HG02938 (cell line): Measurements from ENCODE around the gene ATXN2.

ENCODE experiments used
- ATAC-seq: cut with Tn5 transposase; IDR thresholded peaks from one replicate; pipeline ENCODE4 v1.9.1; 2021; ENCODE audit warnings: mild to moderate bottlenecking, moderate library complexity; ENCODE audit not compliant: unreplicated experiment

Gene ATXN2

DNA sequence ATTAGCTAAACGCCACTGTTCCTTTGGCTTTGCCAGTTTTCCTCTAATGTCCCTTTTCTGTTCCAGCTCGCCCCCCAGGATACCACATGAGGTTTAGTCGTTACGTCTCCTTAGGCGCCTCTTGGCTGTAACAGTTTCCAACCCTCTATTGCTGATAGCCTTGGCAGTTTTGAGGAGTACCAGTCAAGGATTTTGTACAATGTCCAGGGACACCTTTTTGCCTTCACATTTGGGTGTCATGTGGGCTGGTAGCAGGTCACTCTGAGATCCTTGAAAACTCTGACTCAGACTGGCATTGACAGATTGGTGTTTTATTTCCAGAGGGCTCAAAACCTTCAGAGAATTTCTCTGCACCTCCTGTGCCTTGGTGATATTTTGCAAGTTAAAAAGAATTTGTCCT lies 179.3 kb downstream of the ATXN2 start:
- ATAC-seq = no peak

- ATAC-seq = no peak
Observed at GRCh38 chr12:111418594-111418880, 180.6 kb downstream of the ATXN2 start.

DNA sequence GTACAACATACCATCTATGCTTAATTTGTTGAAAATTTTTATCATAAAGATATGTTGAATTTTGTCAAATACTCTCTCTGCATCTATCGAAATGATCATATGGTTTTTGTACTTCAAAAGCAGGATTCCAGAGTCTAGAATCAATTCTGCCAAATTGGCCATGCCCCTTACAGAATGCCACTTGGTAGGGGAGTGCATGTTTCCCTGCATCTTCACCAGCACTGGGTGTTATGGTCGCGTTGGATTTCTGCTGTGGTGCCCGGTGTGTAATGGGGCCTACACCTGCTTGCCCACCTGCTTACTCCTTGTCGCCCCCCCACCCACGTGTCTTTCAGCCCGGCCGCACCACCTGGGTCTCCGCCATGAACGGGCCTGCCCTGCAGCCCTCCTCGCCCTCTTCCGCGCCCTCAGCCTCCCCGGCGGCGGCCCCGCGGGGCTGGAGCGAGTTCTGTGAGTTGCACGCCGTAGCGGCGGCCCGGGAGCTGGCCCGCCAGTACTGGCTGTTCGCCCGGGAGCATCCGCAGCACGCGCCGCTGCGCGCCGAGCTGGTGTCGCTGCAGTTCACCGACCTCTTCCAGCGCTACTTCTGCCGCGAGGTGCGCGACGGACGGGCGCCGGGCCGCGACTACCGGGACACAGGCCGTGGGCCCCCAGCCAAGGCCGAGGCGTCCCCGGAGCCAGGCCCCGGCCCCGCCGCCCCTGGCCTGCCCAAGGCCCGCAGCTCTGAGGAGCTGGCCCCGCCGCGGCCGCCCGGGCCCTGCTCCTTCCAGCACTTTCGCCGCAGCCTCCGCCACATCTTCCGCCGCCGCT lies 181.1 kb downstream of the ATXN2 start:
- ATAC-seq = no peak

DNA sequence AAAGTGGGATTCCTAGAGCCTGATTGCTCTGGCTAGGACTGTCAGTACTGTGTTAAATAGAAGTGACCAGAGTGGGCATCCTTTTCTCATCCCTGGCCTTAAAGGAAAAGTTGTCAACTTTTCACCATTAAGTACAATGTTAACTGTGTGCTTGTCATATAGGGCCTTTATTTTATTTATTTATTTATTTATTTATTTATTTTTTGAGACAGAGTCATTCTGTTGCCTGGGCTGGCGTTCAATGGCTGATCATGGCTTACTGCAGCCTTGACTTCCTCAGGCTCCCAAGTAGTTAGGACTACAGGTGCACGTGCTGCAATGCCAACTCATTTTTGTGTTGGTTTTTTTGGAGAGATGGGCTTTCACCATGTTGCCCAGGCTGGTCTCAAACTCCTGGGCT lies 181.8 kb downstream of the ATXN2 start:
- no peak for ATAC-seq

- no peak for ATAC-seq
Observed at GRCh38 chr12:111414711-111415252, 184.3 kb downstream of the ATXN2 start.

DNA sequence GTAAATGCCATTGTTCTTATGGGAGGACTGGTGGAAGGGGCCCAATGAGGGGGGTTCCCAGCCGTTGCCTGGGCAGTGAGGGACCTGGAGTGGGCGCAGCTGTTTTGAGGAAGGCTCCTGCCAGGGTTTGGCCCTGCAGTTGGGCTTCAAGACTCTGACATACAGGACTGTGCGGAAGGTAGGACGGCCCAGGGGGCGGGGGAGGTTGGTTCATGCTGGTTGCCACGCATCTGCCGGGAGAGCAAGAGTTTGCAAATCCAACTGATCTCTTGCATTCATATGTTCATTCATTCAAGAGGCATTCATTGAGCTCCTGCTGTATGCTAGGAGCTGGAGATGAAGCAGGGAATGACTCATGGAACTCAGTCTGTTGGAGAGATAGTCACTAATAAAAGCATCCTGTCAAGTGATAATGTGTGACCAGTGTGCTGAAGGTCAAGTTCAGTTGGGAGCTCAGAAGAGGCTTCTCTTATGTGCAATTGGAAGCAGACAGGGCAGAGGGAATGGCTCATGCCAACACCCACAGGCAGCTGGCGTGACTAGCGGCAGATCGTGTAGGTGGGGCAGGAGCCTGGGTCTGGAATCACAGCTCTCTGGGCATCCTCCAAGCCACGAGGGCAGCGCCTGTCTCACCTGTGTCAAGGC lies 185.6 kb downstream of the ATXN2 start:
- no peak for ATAC-seq

DNA sequence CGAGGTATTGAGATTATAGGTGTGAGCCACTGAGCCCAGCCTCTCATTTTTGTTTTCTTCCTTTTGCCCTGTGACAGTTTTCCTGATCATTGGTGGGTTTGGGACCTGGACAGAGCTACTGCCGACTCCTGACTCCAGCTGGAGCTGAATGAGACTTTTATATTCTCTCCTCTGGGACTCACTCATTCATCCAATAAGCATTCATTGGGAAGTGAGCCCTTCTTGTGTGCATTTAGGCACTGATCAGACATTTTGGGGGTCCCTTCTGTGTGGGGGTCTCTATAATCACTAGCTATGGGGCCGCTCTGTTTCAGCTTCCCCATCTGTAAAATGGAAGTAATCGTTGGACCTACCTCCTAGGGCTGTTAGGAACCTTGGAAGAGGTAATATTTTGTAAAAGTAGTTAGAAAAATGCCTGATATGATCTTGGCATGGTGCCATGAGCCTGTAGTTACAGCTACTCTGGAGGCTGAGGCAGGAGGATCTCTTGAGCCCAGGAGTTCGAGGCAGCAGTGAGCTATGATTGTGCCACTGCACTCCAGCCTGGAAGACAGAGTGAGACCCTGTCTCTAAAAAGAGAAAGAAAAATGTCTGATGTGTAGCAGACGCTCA lies 186.2 kb downstream of the ATXN2 start:
- ATAC-seq = no peak

DNA sequence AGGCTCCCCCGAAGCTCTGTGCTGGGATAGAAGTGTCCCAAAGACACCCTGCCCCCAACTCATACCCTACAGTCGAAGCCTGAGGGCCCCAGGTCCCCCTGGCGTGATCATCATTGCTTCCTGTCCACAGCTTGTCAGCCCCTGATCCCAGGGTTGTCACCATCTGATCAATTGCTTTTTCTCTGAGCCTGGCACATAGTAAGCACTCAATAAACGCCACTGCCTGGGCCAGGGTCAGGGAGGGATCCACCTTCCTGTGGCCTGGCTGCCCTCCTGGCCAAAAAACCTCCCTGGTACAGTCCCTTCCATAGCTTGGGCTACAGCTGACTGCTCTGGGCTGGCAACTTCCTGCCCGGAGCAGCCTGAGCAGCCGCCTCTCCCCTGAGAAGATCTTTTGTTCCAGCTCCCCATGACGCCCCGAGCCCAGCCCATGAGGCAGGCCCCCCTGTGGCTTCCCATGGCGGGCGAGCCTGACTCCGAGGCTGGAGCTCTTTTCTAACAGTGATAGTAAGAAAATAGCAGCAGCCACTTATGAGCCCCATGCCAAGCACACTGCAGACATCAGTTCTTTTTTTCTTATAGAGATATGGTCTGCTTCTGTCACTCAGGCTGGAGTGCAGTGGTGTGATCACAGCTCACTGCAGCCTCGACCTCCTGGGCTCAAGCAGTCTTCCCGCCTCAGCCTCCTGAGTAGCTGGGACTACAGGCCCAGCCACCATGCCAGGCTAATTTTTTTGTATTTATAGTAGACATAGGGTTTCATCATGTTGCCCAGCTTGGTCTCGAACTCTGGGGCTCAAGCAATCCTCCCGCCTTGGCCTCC lies 186.9 kb downstream of the ATXN2 start:
- no peak for ATAC-seq

DNA sequence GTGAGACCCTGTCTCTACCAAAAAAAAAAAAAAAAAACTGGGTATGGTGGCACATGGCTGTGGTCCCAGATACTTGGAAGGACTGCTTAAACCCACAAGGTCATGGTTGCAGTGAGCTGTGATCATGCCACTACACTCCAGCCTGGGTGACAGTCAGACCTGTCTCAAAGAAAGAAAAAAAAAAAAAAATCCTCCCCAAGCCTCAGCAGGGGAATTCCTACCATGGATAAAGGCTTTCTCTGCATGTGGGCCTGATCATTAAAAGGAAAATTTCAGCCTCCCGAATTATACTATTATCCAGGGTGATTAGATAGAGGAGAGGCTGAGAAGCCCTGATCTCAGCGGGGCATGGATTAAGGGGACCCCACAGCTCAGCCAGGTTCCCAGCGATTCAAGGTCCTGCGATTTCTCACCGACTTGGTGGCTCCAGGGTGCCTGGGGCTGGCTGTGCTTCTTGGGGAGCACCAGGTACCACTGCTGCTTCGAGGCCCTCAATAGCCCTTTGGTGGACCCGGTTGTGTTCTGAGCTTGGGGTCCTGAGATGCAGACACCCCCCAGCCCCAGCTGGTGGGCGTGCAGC lies 187.8 kb downstream of the ATXN2 start:
- no peak for ATAC-seq

DNA sequence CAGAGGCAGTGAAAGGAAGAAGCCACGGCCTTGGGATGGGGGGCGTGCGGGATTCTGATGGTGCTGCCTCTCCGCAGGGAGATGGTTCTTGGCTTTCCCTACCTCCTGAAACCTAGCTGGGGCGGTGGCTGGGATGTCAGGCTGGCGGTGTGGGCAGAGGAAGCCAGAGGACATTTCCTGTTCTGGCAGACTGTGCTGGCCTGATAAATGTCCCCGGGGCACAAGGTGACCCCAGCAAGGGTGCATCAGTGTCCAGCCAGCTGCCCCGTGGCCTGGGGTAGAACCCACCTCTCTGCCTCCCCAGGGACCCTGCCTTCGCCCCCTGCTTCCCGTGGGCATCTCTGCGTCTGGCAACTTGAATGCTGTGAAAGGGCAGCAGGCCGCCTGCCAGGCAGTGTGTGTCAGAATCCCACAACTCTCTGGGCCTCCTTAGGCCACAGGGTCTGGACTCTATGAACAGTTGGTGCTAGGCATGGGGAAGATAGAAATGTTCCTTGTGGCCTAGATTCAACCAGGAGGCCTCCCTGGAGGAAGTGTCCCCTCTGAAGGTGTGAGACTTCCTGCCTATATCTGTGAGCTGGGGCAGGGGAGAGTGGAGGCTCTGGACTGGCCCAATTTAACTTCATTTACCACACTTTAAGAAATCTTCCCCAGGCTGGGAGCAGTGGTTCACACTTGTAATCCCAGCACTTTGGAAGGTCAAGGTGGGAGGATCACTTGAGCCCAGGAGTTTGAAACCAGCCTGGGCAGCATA lies 188.5 kb downstream of the ATXN2 start:
- ATAC-seq = no peak

DNA sequence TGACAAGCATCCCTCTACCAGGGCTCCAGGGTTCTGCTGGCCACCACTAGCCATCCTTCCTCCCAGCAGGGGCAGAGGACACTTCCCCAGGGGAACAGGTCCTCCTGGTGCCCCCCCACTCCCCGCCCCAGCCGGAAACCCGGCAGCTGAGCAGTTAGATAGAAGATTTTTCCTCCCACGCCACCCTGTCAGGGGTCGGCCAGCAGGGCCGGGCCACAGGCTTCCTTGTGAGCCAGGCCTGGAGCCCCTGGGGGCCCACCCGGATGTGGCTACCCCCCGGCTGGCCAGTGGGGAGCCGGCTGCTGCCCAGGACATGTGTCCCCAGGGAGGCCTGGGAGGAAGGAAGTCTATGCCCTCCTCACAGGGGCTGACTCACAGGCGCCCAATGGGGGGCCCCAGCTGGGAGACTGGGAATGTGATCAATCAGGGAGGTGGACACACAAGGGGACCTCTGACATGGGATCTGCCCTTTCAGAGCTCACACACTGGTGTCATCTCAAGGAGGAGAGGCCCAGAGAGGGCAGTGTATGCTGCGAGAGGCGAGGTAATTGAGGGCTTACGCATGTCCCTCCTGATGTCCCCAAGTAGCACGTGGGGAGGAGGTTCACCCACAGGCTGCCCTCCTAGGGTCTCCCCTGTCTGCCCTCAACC lies 189.2 kb downstream of the ATXN2 start:
- ATAC-seq = no peak

DNA sequence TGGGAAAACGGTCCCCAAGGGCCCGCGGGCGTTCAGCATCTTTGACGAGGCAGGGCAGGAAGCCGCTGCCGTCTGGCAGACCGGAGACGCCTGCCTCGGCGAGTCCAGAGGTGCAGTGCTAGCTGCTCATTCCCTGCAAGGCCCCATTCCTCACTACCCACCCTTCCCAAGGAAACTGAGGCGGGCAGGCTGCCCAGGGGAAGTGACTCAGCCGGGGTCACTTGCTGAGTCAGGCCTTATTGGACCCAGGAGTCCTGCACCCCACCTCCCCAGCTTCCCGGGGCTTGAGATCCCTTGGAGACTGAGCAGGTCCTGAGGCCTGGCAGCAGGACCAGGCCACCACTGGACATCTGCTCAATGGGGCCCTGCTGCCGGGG lies 189.7 kb downstream of the ATXN2 start:
- no peak for ATAC-seq

DNA sequence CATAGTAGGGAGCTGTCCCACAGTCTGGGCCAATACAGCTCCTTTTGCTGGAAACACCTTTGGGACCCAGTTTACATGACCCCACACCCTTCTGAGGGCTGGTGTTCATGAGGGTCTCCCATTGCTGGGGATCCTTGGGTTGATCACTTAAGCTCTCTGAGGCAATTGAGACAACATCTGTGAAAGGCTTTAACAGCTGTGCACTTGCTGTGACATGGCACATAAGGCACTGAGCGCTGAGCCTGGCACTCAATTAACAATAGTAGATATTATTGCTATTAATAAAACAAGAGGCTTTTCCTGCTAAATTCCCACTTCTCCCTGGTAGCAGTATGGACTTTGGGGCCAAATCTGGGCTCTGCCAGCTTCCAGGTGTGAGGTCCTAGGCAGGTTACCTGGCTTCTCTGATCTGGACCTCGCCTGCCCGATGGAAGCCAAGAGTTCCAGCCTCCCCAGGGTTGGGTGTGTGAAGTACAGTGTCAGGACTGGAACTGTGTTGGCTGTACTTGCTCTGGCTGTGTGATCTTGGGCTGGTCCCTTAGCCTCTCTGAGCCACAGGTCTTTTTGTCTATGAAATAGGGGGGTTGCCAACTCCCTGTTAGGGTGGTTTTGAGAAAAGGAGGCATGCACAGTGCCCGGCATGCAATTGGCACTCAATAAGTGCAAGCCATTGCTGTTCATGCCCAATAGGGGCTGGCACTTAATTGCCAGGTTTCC lies 190.3 kb downstream of the ATXN2 start:
- no peak for ATAC-seq

GRCh38 chr12:111408116-111408440 lies 191.0 kb downstream of the ATXN2 start:
- ATAC-seq = no peak

DNA sequence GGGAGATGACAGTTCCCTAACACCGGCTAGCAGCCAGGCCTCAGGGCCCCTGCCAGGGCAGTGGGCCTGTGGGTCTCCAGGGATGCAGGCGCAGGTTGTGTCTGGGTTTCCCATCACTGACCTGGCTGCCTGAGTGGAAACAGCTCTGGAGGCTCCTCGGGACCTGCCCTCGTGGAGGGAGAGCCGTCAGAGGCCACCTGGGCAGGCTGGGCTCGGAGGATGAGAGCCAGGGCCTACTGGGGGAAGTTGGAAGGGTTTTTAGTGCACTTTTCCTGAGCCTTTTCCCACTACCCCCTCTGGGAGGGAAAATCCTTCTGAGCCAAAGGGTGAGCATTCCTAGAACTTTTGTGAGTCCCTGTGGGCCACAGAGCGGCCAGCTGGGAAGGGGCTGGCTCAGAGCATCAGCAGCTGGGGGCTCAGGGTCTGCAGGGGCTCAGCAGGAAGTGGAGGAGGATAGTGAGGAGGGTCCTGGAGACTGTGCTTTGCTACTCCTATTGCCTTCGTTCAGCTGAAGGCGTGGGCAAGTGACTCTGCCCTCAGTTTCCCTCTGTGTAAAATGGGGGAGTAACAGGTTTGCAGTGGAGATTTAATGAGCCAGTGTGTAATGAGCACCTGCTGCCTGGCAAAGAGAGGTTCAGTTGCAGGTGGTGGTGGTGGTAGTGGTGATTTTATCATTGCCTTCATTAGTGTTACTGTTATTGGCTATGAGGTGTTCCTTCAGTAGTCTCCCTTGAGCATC lies 191.6 kb downstream of the ATXN2 start:
- ATAC-seq = no peak

- ATAC-seq = no peak
Observed at GRCh38 chr12:111406474-111407376, 192.4 kb downstream of the ATXN2 start.

GRCh38 chr12:111405859-111406473 lies 193.1 kb downstream of the ATXN2 start, which contains the start of gene SH2B3:
Gene SH2B3 (plus strand): TSS chr12:111405923. CDS start chr12:111418146, 12,223 bp downstream.
- peak; percentile 11 for ATAC-seq
